SK-N-SH (cell line): ENCODE data around the gene NT5C1A. TPM values are rescaled to one million over a fixed set of nuclear protein-coding genes. Genes with fewer than 3 reads are reported as not detected.

Experiments
- CTCF ChIA-PET: fragments of 300-600, 350-600 bp; formaldehyde crosslinking; extraction: SDS; loops from one replicate; lab custom pipeline; 2021; lab: Yijun Ruan, JAX
- POLR2A ChIA-PET: fragments of 350-600 bp; sonication (Branson Sonifier 250); formaldehyde crosslinking; extraction: SDS; loops from one replicate; lab custom pipeline; 2020; ENCODE audit warnings: antibody characterized with exemption, inconsistent platforms; lab: Yijun Ruan, JAX
- DNase-seq: peaks from one replicate; pipeline ENCODE4 v3.0.0; 2012
- H2AFZ ChIP-seq: fragments of 200-600 bp; sonication (generic); 2 replicates; pipeline ENCODE4 v1.8.1; 2016; ENCODE audit warnings: antibody characterized with exemption, mild to moderate bottlenecking, low read depth
- H3F3A ChIP-seq: fragments of 200-600 bp; sonication (generic); replicated peaks from 2 replicates; pipeline ENCODE3; 2016; ENCODE audit warnings: antibody characterized with exemption, mild to moderate bottlenecking; ENCODE audit not compliant: insufficient read depth
- H3K27ac ChIP-seq, 2 experiments: fragments of 200-500 bp in 1 of 2; fragments of 200-600 bp in 1 of 2; sonication (Bioruptor generic) in 1 of 2; sonication (generic), shearing (Covaris generic) in 1 of 2; 2 replicates each; pipeline versions ENCODE4 v1.5.1 to v1.6.1; 2014 to 2016; ENCODE audit warnings: low read depth in 2 of 2, inconsistent platforms in 1 of 2, low read length in 1 of 2, mild to moderate bottlenecking in 1 of 2, mixed read lengths in 1 of 2
- H3K27me3 ChIP-seq: fragments of 200-600 bp; sonication (generic), shearing (Covaris generic); 2 replicates; pipeline ENCODE4 v1.6.1; 2016; ENCODE audit warnings: mixed run types; ENCODE audit not compliant: insufficient read depth
- H3K36me3 ChIP-seq, 2 experiments: fragments of 200-500 bp in 1 of 2; fragments of 200-600 bp in 1 of 2; sonication (Bioruptor generic) in 1 of 2; sonication (generic) in 1 of 2; replicated peaks in 1 of 2; 2 replicates each; pipeline versions ENCODE3 to v1.5.1; 2014 to 2016; ENCODE audit warnings: low read length in 1 of 2, mild to moderate bottlenecking in 1 of 2; ENCODE audit not compliant: insufficient read depth in 2 of 2, control insufficient read depth in 1 of 2
- H3K4me1 ChIP-seq, 2 experiments: fragments of 200-500 bp in 1 of 2; fragments of 200-600 bp in 1 of 2; sonication (Bioruptor generic) in 1 of 2; sonication (generic), shearing (Covaris generic) in 1 of 2; 2 replicates each; pipeline versions ENCODE4 v1.5.1 to v1.6.1; 2014 to 2016; ENCODE audit warnings: low read depth in 1 of 2, low read length in 1 of 2, mixed run types in 1 of 2; ENCODE audit not compliant: insufficient read depth in 2 of 2, control insufficient read depth in 1 of 2
- H3K4me2 ChIP-seq: fragments of 200-600 bp; sonication (generic), shearing (Covaris generic); 2 replicates; pipeline ENCODE4 v1.6.1; 2017; ENCODE audit warnings: mixed run types
- H3K4me3 ChIP-seq, 2 experiments: fragments of 200-500 bp in 1 of 2; fragments of 200-600 bp in 1 of 2; sonication (Bioruptor generic) in 1 of 2; sonication (generic), shearing (Covaris generic) in 1 of 2; 2 replicates each; pipeline versions ENCODE4 v1.5.1 to v1.8.1; 2014 to 2016; ENCODE audit warnings: low read depth in 2 of 2, inconsistent platforms in 1 of 2, low read length in 1 of 2, mild to moderate bottlenecking in 1 of 2, mixed read lengths in 1 of 2, moderate library complexity in 1 of 2
- H3K79me2 ChIP-seq: fragments of 200-600 bp; sonication (generic); 2 replicates; pipeline ENCODE4 v1.8.1; 2017; ENCODE audit warnings: mild to moderate bottlenecking; ENCODE audit not compliant: insufficient read depth
- H3K9ac ChIP-seq: fragments of 200-600 bp; sonication (generic); 2 replicates; pipeline ENCODE4 v1.6.1; 2017; ENCODE audit warnings: mixed run types
- H3K9me2 ChIP-seq: fragments of 200-600 bp; sonication (generic); 2 replicates; pipeline ENCODE4 v1.6.1; 2017; ENCODE audit warnings: mixed run types
- H3K9me3 ChIP-seq: fragments of 200-600 bp; sonication (generic); 2 replicates; pipeline ENCODE4 v1.6.1; 2017; ENCODE audit warnings: mixed run types, mild to moderate bottlenecking, moderate library complexity
- H4K20me1 ChIP-seq: fragments of 200-600 bp; sonication (generic); 2 replicates; pipeline ENCODE4 v1.6.1; 2017; ENCODE audit warnings: mild to moderate bottlenecking, mixed run types; ENCODE audit not compliant: insufficient read depth
- CHD2 ChIP-seq: fragments of 150-350 bp; IDR thresholded peaks from 2 replicates; pipeline ENCODE4 v1.6.1; 2018; ENCODE audit warnings: low read length; ENCODE audit not compliant: partially characterized antibody
- FOSL2 ChIP-seq: IDR thresholded peaks from 2 replicates; pipeline ENCODE4 v1.4.0; 2012; ENCODE audit warnings: low read depth, mild to moderate bottlenecking, moderate library complexity, borderline replicate concordance
- FOXM1 ChIP-seq: IDR thresholded peaks from 2 replicates; pipeline ENCODE4 v1.4.0; 2012; ENCODE audit warnings: low read depth, mild to moderate bottlenecking
- GABPA ChIP-seq: IDR thresholded peaks from 2 replicates; pipeline ENCODE4 v1.4.0; 2012; ENCODE audit warnings: low read depth, mild to moderate bottlenecking
- IRF3 ChIP-seq: fragments of 150-350 bp; IDR thresholded peaks from 2 replicates; pipeline ENCODE4 v1.6.1; 2016; ENCODE audit warnings: mild to moderate bottlenecking, low read depth, low read length
- JUND ChIP-seq: IDR thresholded peaks from 2 replicates; pipeline ENCODE4 v1.4.0; 2012
- MAX ChIP-seq: IDR thresholded peaks from 2 replicates; pipeline ENCODE4 v1.4.0; 2012; ENCODE audit warnings: low read depth
- MXI1 ChIP-seq: IDR thresholded peaks from 2 replicates; pipeline ENCODE4 v1.6.1; 2012; ENCODE audit warnings: mild to moderate bottlenecking, low read depth, low read length, improper control_type of control experiment
- NRF1 ChIP-seq: IDR thresholded peaks from 2 replicates; pipeline ENCODE4 v1.6.1; 2012; ENCODE audit warnings: low read depth, mild to moderate bottlenecking, low read length
- RXRA ChIP-seq: IDR thresholded peaks from 2 replicates; pipeline ENCODE4 v1.4.0; 2012; ENCODE audit warnings: low read depth, mild to moderate bottlenecking, borderline replicate concordance
- SMC3 ChIP-seq: IDR thresholded peaks from 2 replicates; pipeline ENCODE4 v1.6.1; 2012; ENCODE audit warnings: low read depth, low read length, improper control_type of control experiment
- TAF1 ChIP-seq: IDR thresholded peaks from 2 replicates; pipeline ENCODE4 v1.6.1; 2012; ENCODE audit warnings: low read depth, mild to moderate bottlenecking, low read length, moderate library complexity, borderline replicate concordance
- TEAD4 ChIP-seq: IDR thresholded peaks from 2 replicates; pipeline ENCODE4 v1.4.0; 2012; ENCODE audit warnings: mild to moderate bottlenecking, borderline replicate concordance; ENCODE audit not compliant: insufficient read depth
- USF1 ChIP-seq: IDR thresholded peaks from 2 replicates; pipeline ENCODE4 v1.4.0; 2012; ENCODE audit warnings: low read depth, borderline replicate concordance
- USF2 ChIP-seq: fragments of 150-350 bp; IDR thresholded peaks from 2 replicates; pipeline ENCODE4 v1.6.1; 2017; ENCODE audit warnings: antibody characterized with exemption, low read length, low read depth, borderline replicate concordance
- YY1 ChIP-seq: IDR thresholded peaks from 2 replicates; pipeline ENCODE4 v1.4.0; 2012; ENCODE audit warnings: low read depth, mild to moderate bottlenecking
- WGBS: methylation state at CpG from one replicate; pipeline ENCODE4 v1.1.6; 2017; ENCODE audit warnings: low lambda C conversion rate; 5-methylcytosine and 5-hydroxymethylcytosine counted together
- polyA plus RNA-seq, 3 experiments: library from polyadenylated mRNA; depleted of rRNA; stranded (reverse); fragments of >200 nt; gene quantifications; 2 replicates each; pipeline ENCODE4 v1.2.3, GENCODE V29; 2012

NT5C1A gene
- polyA plus RNA-seq, 1 of the 3 experiments (the other 2 are of a cell fraction): 0.12 TPM

- peak overlapping the region; percentile 49 to 73 for H3K4me3 ChIP-seq
- 21% methylated on average over 4 of the region's 28 CpGs for WGBS
Observed at GRCh38 chr1:39690794-39691382, 19.0 kb upstream of the NT5C1A start.

GRCh38 chr1:39690225-39690624 lies 18.3 kb upstream of the NT5C1A start:
- H2AFZ ChIP-seq: no peak overlapping the region
- H4K20me1 ChIP-seq: no peaks in the 10 kb centered on the region
- H3F3A ChIP-seq: no peaks in the 10 kb centered on the region
- WGBS: 25% methylated on average over 2 of the region's 2 CpGs
- ChIA-PET CTCF (interaction anchor here (1.9 to 8.0 kb wide), 6 partner anchors 12 to 84 kb away, joined by 7 to 61 read pairs (median 32); partner anchors contain the start of gene NT5C1A), POLR2A (interaction anchor here (0.5 to 2.5 kb wide), 4 partner anchors 18 to 72 kb away, joined by 3 to 24 read pairs (median 7); partner anchors contain the start of gene NT5C1A)
- no peaks in the 10 kb centered on the region for H3K9me2 ChIP-seq
- DNase-seq: no peak
- no peak overlapping the region for H3K4me2 ChIP-seq
- H3K27ac ChIP-seq: no peak overlapping the region
- no peak for TF ChIP-seq USF1
- no peak for TF ChIP-seq YY1
- H3K4me3 ChIP-seq: no peak overlapping the region
- H3K9me3 ChIP-seq: no peaks in the 10 kb centered on the region
- no peaks in the 10 kb centered on the region for H3K36me3 ChIP-seq
- no peak overlapping the region for H3K9ac ChIP-seq
- peaks cover 45% of the 10 kb centered on the region for H3K27me3 ChIP-seq
- H3K4me1 ChIP-seq: peaks cover 0 to 32% of the 10 kb centered on the region in 2 experiments; a peak in 2 of 4 replicates
- H3K79me2 ChIP-seq: no peaks in the 10 kb centered on the region

More at GRCh38 chr1:39690794-39691382, 19.0 kb upstream of the NT5C1A start:
- no peaks in the 10 kb centered on the region for H3K9me2 ChIP-seq
- H3F3A ChIP-seq: no peaks in the 10 kb centered on the region
- no peaks in the 10 kb centered on the region for H3K9me3 ChIP-seq
- H3K27ac ChIP-seq: peak overlapping the region in 1 of 2 experiments; percentile 66; a peak in 1 of 4 replicates
- no peak for TF ChIP-seq RXRA
- TF ChIP-seq GABPA: no peak
- TF ChIP-seq FOXM1: no peak
- no peak; the same call in 1 of the 2 replicates for TF ChIP-seq MXI1
- TF ChIP-seq IRF3: no peak
- TF ChIP-seq MAX: no peak; the same call in 1 of the 2 replicates
- TF ChIP-seq NRF1: no peak
- no peak for TF ChIP-seq TAF1
- TF ChIP-seq YY1: no peak
- no peak for TF ChIP-seq USF2
- TF ChIP-seq JUND: no peak
- TF ChIP-seq SMC3: no peak
- TF ChIP-seq FOSL2: no peak
- no peak for TF ChIP-seq TEAD4
- no peak for TF ChIP-seq CHD2
- peak overlapping the region; percentile 81 for H3K4me2 ChIP-seq
- peaks cover 0 to 32% of the 10 kb centered on the region in 2 experiments; a peak in 2 of 4 replicates for H3K4me1 ChIP-seq
- peak; percentile 47 for DNase-seq
- POLR2A ChIA-PET: interaction anchor here (1.0 to 2.5 kb wide), 7 partner anchors 9 to 584 kb away, joined by 3 to 24 read pairs (median 6); partner anchors contain the start of gene NT5C1A
- H4K20me1 ChIP-seq: no peaks in the 10 kb centered on the region
- H3K9ac ChIP-seq: no peak overlapping the region
- CTCF ChIA-PET: interaction anchor here (1.9 to 8.0 kb wide), 6 partner anchors 11 to 85 kb away, joined by 7 to 61 read pairs (median 32); partner anchors contain the start of gene NT5C1A
- 0 out of 2 replicates have a peak overlapping the region, but pooled peaks have one; percentile 65 for H2AFZ ChIP-seq
- peaks cover 45% of the 10 kb centered on the region for H3K27me3 ChIP-seq
- no peaks in the 10 kb centered on the region for H3K79me2 ChIP-seq
- no peaks in the 10 kb centered on the region for H3K36me3 ChIP-seq
